ENCODE data around the gene RSKR. TPM values are rescaled to one million over a fixed set of nuclear protein-coding genes. Genes with fewer than 3 reads are reported as not detected.
A peak's percentile ranks its signal among the peaks of the same experiment; 100 is the strongest.
"Not testable (repeated sequence)": the region's sequence is repeated elsewhere in the genome, so short reads cannot be mapped to it uniquely, and the experiment has no call there.

Gene RSKR
- polyA plus RNA-seq (2012; ENCODE audit: low read depth, missing spikeins) = 7.7 TPM

- TF ChIP-seq POU2F2 (IDR thresholded peaks at IDR 0.05; ENCODE audit: low read depth, low read length) (no peak), POLR2A (IDR thresholded peaks at IDR 0.05; ENCODE audit: low read depth, low read length) (0 out of 2 replicates have a peak, but pooled peaks have one; percentile 0)
- DNase-seq (ENCODE audit: insufficient read length, low spot score) (no peak), FAIRE-seq (no peak)
These were observed at the start of gene RSKR for GRCh38 chr17:28613931-28614381. Gene RSKR, minus strand, starts transcription at chr17:28614185. Its CDS starts 24 bp downstream, at chr17:28614161.

- DNase-seq (ENCODE audit: insufficient read length, low spot score) = no peak
- TF ChIP-seq POU2F2 (IDR thresholded peaks at IDR 0.05; ENCODE audit: low read depth, low read length) (no peak), TAF1 (IDR thresholded peaks at IDR 0.05; ENCODE audit: low read depth, low read length) (no peak), PAX5 (IDR thresholded peaks at IDR 0.05; ENCODE audit: insufficient read depth, low read length, severe bottlenecking) (no peak), SPI1 (IDR thresholded peaks at IDR 0.05; ENCODE audit: low read depth, low read length) (no peak), POLR2A (IDR thresholded peaks at IDR 0.05; ENCODE audit: low read depth, low read length) (no peak), POLR2AphosphoS5 (IDR thresholded peaks at IDR 0.05; ENCODE audit: low read depth, low read length) (no peak)
- no peak for FAIRE-seq
These were observed 49.7 kb upstream of the RSKR start for GRCh38 chr17:28663723-28664122.

GRCh38 chr17:28662527-28662829, 48.5 kb upstream of the RSKR start:
- no peak for TF ChIP-seq POLR2AphosphoS5 (IDR thresholded peaks at IDR 0.05; ENCODE audit: low read depth, low read length)
- no peak for TF ChIP-seq SPI1 (IDR thresholded peaks at IDR 0.05; ENCODE audit: low read depth, low read length)
- TF ChIP-seq PAX5 (IDR thresholded peaks at IDR 0.05; ENCODE audit: insufficient read depth, low read length, severe bottlenecking) = no peak
- TF ChIP-seq POLR2A (IDR thresholded peaks at IDR 0.05; ENCODE audit: low read depth, low read length) = no peak
- no peak for TF ChIP-seq TAF1 (IDR thresholded peaks at IDR 0.05; ENCODE audit: low read depth, low read length)
- no peak for TF ChIP-seq POU2F2 (IDR thresholded peaks at IDR 0.05; ENCODE audit: low read depth, low read length)
- DNase-seq (ENCODE audit: insufficient read length, low spot score) (no peak), FAIRE-seq (no peak)

DNA sequence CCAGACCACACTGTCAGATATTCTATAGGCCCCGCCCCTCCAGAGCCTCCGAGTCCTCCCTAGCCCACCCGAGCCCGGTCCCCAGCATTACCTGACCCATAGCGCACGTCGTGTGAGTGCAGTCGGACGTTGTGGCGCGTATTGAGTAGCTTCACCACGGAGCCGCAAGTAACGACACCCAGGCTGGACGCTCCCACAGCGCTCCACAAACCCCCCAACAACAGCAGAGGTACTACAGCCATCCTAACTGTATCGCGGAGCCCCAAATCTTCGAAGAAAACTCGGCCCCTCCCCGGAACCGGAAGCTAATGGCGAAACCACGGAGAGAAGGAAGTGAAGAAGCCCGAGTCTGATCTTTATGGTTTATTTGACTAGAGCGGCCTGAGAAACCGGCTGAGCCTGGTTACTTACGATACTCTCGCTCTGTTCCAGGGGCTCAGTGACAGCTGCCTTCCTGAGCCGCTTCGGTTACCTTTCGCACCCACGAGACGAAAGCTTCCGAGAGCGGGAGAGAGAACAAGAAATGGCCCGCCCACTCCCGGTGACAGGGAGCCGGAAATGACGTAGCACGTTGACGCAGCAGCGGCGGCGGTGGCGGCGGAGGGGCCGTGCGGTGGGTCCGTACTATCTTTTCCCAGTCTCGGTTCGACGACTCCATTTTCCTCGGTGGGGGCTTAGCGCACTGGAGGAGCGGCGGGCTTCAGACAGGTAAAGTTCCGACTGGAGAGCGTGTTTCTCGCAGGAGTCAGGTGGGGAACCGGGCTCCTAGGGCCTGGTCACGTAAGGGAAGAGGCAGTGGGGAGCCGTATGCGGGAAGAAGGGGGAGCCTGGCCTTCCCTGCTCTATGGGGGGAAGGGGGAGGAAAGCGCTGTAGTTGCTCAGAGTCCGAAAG, 47.9 kb upstream of the RSKR start, which contains the start of the genes SDF2 and SUPT6H:
TSS of gene SDF2 (minus strand) at position 272 of the 892 bp plus-strand sequence. CDS start at position 242, 30 bp downstream.
TSS of gene SUPT6H (plus strand) at position 571 of the 892 bp plus-strand sequence. CDS start 11,197 bp downstream, outside the sequence.
- TF ChIP-seq POLR2AphosphoS5 (IDR thresholded peaks at IDR 0.05; ENCODE audit: low read depth, low read length) = peak; percentile 92
- TF ChIP-seq TAF1 (IDR thresholded peaks at IDR 0.05; ENCODE audit: low read depth, low read length) = peak; percentile 87
- TF ChIP-seq SPI1 (IDR thresholded peaks at IDR 0.05; ENCODE audit: low read depth, low read length) = peak; percentile 69
- TF ChIP-seq POLR2A (IDR thresholded peaks at IDR 0.05; ENCODE audit: low read depth, low read length) = peak; percentile 93
- TF ChIP-seq PAX5 (IDR thresholded peaks at IDR 0.05; ENCODE audit: insufficient read depth, low read length, severe bottlenecking) = no peak
- TF ChIP-seq POU2F2 (IDR thresholded peaks at IDR 0.05; ENCODE audit: low read depth, low read length) = 0 out of 2 replicates have a peak, but pooled peaks have one; percentile 44
- DNase-seq (ENCODE audit: insufficient read length, low spot score) (peak; percentile 86), FAIRE-seq (peak; percentile 95)

DNA sequence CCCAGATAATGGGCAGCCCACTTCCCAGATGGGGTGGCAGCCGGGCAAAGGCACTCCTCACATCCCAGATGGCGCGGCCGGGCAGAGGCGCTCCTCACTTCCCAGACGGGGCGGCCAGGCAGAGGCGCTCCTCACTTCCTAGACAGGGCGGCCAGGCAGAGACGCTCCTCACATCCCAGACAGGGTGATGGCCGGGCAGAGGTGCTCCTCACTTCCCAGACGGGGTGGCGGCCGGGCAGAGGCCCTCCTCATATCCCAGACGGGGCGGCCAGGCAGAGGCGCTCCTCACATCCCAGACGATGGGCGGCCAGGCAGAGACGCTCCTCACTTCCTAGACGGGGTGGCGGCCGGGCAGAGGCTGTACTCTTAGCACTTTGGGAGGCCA, 45.5 kb upstream of the RSKR start:
- not testable (repeated sequence) for DNase-seq (ENCODE audit: insufficient read length, low spot score); FAIRE-seq

DNA sequence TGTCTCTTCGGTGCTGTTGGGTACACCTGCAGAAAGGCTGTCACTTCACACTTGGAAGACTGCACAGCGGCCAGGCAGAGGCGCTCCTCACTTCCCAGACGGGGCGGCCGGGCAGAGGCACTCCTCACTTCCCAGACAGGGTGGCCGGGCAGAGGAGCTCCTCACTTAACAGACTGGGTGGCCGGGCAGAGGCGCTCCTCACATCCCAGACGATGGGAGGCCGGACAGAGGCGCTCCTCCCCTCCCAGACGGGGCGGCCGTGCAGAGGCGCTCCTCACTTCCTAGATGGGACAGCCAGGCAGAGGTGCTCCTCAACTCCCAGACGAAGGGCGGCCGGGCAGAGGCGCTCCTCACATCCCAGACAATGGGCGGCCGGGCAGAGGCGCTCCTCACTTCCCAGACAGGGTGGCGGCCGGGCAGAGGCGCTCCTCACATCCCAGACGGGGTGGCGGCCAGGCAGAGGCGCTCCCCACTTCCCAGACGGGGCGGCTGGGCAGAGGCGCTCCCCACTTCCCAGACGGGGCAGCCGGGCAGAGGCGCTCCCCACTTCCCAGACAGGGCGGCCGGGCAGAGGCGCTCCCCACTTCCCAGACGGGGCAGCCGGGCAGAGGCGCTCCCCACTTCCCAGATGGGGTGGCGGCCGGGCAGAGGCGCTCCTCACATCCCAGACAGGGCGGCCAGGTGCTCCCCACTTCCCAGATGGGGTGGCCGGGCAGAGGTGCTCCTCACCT, 44.9 kb upstream of the RSKR start:
- DNase-seq (ENCODE audit: insufficient read length, low spot score); FAIRE-seq: not testable (repeated sequence)

DNA sequence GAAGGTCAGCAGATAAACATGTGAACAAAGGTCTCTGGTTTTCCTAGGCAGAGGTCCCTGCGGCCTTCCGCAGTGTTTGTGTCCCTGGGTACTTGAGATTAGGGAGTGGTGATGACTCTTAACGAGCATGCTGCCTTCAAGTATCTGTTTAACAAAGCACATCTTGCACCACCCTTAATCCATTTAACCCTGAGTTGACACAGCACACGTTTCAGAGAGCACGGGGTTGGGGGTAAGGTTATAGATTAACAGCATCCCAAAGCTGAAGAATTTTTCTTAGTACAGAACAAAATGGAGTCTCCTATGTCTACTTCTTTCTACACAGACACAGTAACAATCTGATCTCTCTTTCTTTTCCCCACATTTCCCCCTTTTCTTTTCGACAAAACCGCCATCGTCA, 44.4 kb upstream of the RSKR start:
- DNase-seq (ENCODE audit: insufficient read length, low spot score); FAIRE-seq: not testable (repeated sequence)

- TF ChIP-seq POU2F2 (IDR thresholded peaks at IDR 0.05; ENCODE audit: low read depth, low read length) (no peak), POLR2A (IDR thresholded peaks at IDR 0.05; ENCODE audit: low read depth, low read length) (no peak), SPI1 (IDR thresholded peaks at IDR 0.05; ENCODE audit: low read depth, low read length) (no peak)
- DNase-seq (ENCODE audit: insufficient read length, low spot score) = no peak
- no peak for FAIRE-seq
These were observed 43.8 kb upstream of the RSKR start for GRCh38 chr17:28657756-28658155.

GRCh38 chr17:28655160-28655559, 41.2 kb upstream of the RSKR start:
- DNase-seq (ENCODE audit: insufficient read length, low spot score) = no peak
- no peak for FAIRE-seq
- no peak for TF ChIP-seq POLR2AphosphoS5 (IDR thresholded peaks at IDR 0.05; ENCODE audit: low read depth, low read length)
- no peak for TF ChIP-seq POLR2A (IDR thresholded peaks at IDR 0.05; ENCODE audit: low read depth, low read length)
- TF ChIP-seq SPI1 (IDR thresholded peaks at IDR 0.05; ENCODE audit: low read depth, low read length) = no peak
- TF ChIP-seq POU2F2 (IDR thresholded peaks at IDR 0.05; ENCODE audit: low read depth, low read length) = no peak
- no peak for TF ChIP-seq PAX5 (IDR thresholded peaks at IDR 0.05; ENCODE audit: insufficient read depth, low read length, severe bottlenecking)
- no peak for TF ChIP-seq TAF1 (IDR thresholded peaks at IDR 0.05; ENCODE audit: low read depth, low read length)

- no peak for FAIRE-seq
- TF ChIP-seq SPI1 (IDR thresholded peaks at IDR 0.05; ENCODE audit: low read depth, low read length) (no peak), TAF1 (IDR thresholded peaks at IDR 0.05; ENCODE audit: low read depth, low read length) (no peak), POLR2A (IDR thresholded peaks at IDR 0.05; ENCODE audit: low read depth, low read length) (no peak), PAX5 (IDR thresholded peaks at IDR 0.05; ENCODE audit: insufficient read depth, low read length, severe bottlenecking) (no peak), POLR2AphosphoS5 (IDR thresholded peaks at IDR 0.05; ENCODE audit: low read depth, low read length) (no peak), POU2F2 (IDR thresholded peaks at IDR 0.05; ENCODE audit: low read depth, low read length) (no peak)
These were observed 34.7 kb upstream of the RSKR start for GRCh38 chr17:28648698-28649097.

More at GRCh38 chr17:28648698-28649097, 34.7 kb upstream of the RSKR start:
- no peak for DNase-seq (ENCODE audit: insufficient read length, low spot score)

Data from GM12891 (cell line).